ENCODE results near the gene UTP20.
"Not testable (repeated sequence)": the region's sequence is repeated elsewhere in the genome, so short reads cannot be mapped to it uniquely, and the experiment has no call there.

Gene UTP20

GRCh38 chr12:101372431-101372830, 92.5 kb downstream of the UTP20 start:
- no peak for TF ChIP-seq CTCF (IDR thresholded peaks at IDR 0.05)
- Histone ChIP-seq H3K4me3 (no peak overlapping the region), H3K27ac (no peak overlapping the region)
- DNase-seq (ENCODE audit: low spot score) = no peak

GRCh38 chr12:101375573-101375972, 95.7 kb downstream of the UTP20 start:
- DNase-seq (ENCODE audit: low spot score) = no peak
- Histone ChIP-seq H3K4me3 (no peak overlapping the region), H3K27ac (no peak overlapping the region)
- no peak for TF ChIP-seq CTCF (IDR thresholded peaks at IDR 0.05)

- no peak for TF ChIP-seq CTCF (IDR thresholded peaks at IDR 0.05)
- no peak for DNase-seq (ENCODE audit: low spot score)
- Histone ChIP-seq H3K27ac (no peak overlapping the region), H3K4me3 (no peak overlapping the region)
Measured at GRCh38 chr12:101379149-101379548, 99.2 kb downstream of the UTP20 start.

GRCh38 chr12:101391181-101391580, 111.3 kb downstream of the UTP20 start:
- not testable (repeated sequence) for H3K4me3 ChIP-seq; DNase-seq (ENCODE audit: low spot score); H3K27ac ChIP-seq

GRCh38 chr12:101407049-101407435, 127.1 kb downstream of the UTP20 start:
- Histone ChIP-seq H3K4me3 (peak overlapping the region; percentile 88), H3K27ac (peak overlapping the region; percentile 91 to 94)
- DNase-seq (ENCODE audit: low spot score) = no peak
- no peak for TF ChIP-seq CTCF (IDR thresholded peaks at IDR 0.05)

- no peak for TF ChIP-seq CTCF (IDR thresholded peaks at IDR 0.05)
- peak within 1 kb of the TSS; percentile 91 to 94 for H3K27ac ChIP-seq
- H3K4me3 ChIP-seq = peak within 1 kb of the TSS; percentile 88
- peak; percentile 90 for DNase-seq (ENCODE audit: low spot score)
Measured at GRCh38 chr12:101407436-101408345, 127.8 kb downstream of the UTP20 start, which contains the start of gene ARL1. ARL1 (minus strand) TSS chr12:101407772; CDS start chr12:101407645, 127 bp downstream.

GRCh38 chr12:101410169-101410568, 130.3 kb downstream of the UTP20 start:
- not testable (repeated sequence) for DNase-seq (ENCODE audit: low spot score); H3K4me3 ChIP-seq; H3K27ac ChIP-seq

GRCh38 chr12:101414533-101415119, 134.7 kb downstream of the UTP20 start:
- DNase-seq (ENCODE audit: low spot score) = no peak
- no peak overlapping the region for H3K4me3 ChIP-seq
- TF ChIP-seq CTCF (IDR thresholded peaks at IDR 0.05) = peak; percentile 9
- no peak overlapping the region for H3K27ac ChIP-seq

All from coronary artery (tissue), 2 donors.